ENCODE data around the gene SLC24A4. TPM values are rescaled to one million over a fixed set of nuclear protein-coding genes. Genes with fewer than 3 reads are reported as not detected.
A peak's percentile ranks its signal among the peaks of the same experiment; 100 is the strongest.

Gene SLC24A4
- total RNA-seq, 2 donors from 2014 or later: not detected

- Mint-ChIP-seq H3K36me3 (ENCODE audit: low read depth) (no peaks in the 10 kb centered on the region), H3K27me3 (peaks cover 8% of the 10 kb centered on the region), H3K9me3 (peaks cover 3% of the 10 kb centered on the region), H3K4me3 (no peak overlapping the region), H3K27ac (no peak overlapping the region), H3K4me1 (peaks cover 6% of the 10 kb centered on the region)
- no peak for ATAC-seq (replicated peaks)
These were observed 141.2 kb downstream of the SLC24A4 start for GRCh38 chr14:92464156-92464555.

- ATAC-seq (replicated peaks): no peak
- Mint-ChIP-seq H3K27me3 (peaks cover 8% of the 10 kb centered on the region), H3K4me1 (peaks cover 6% of the 10 kb centered on the region), H3K27ac (no peak overlapping the region), H3K36me3 (ENCODE audit: low read depth) (no peaks in the 10 kb centered on the region), H3K9me3 (peaks cover 3% of the 10 kb centered on the region), H3K4me3 (no peak overlapping the region)
These were observed 141.8 kb downstream of the SLC24A4 start for GRCh38 chr14:92464716-92465115.

DNA sequence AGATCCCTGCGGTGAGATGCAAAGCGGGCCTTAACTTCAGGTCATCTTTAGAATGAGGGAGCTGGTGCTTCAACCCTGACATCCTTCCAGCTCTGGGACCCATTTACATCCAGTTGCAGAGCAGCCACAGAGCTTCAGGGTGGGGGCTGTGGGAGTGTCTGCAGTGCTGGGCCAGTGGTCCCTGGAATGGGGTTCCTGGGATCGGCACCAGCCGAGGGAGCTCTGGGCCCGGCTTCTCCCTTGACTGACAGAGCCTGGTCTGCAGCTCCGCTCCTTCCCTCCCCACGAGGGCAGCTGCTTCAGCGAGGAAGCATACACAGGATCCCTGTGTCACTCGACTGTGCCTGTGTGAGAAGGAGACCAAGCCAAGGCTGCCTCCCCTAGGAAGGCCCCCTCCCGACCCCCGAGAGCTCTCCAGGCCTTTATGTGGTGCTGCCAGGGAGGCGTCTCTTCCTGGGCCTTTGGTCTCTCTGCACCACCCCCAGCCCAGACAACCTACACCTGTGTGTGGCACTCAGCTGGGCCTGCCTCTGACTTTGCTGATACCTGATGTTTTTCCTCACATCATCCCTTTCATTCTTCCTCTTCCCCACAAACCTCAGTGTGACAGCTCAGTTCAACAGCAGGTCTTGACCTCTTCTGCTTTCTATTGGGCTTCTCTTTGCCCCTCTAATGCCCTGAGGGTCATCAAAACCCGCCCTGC lies 142.5 kb downstream of the SLC24A4 start:
- Mint-ChIP-seq H3K4me1 (peaks cover 6% of the 10 kb centered on the region), H3K9me3 (peaks cover 3% of the 10 kb centered on the region), H3K4me3 (no peak overlapping the region), H3K27me3 (peaks cover 8% of the 10 kb centered on the region), H3K27ac (no peak overlapping the region), H3K36me3 (ENCODE audit: low read depth) (no peaks in the 10 kb centered on the region)
- ATAC-seq (replicated peaks): no peak

GRCh38 chr14:92466059-92466458 lies 143.1 kb downstream of the SLC24A4 start:
- Mint-ChIP-seq H3K4me1 (peaks cover 6% of the 10 kb centered on the region), H3K9me3 (peaks cover 3% of the 10 kb centered on the region), H3K4me3 (no peak overlapping the region), H3K27ac (no peak overlapping the region), H3K27me3 (peaks cover 8% of the 10 kb centered on the region), H3K36me3 (ENCODE audit: low read depth) (no peaks in the 10 kb centered on the region)
- ATAC-seq (replicated peaks): no peak

DNA sequence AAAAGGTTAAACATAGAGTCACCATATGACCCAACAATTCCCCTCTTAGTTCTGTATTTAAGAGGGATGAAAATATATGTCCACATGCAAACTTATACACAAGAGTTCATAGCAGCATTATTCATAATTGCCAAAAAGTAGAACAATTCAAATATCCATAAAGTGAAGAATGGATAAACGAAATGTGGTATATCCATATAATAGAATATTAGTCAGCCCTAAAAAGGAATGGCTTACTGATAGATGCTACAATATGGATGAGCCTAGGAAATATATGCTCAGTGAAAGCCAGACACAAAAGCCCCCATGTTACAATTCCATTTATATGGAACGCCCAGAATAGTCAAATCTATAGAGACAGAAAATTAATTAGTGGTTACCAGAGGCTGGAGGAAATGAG lies 146.6 kb downstream of the SLC24A4 start:
- no peak for ATAC-seq (replicated peaks)
- H3K27me3 Mint-ChIP-seq: peaks cover 3% of the 10 kb centered on the region
- peaks cover 3% of the 10 kb centered on the region for H3K9me3 Mint-ChIP-seq
- H3K36me3 Mint-ChIP-seq (ENCODE audit: low read depth): no peaks in the 10 kb centered on the region
- no peak overlapping the region for H3K4me3 Mint-ChIP-seq
- no peak overlapping the region for H3K27ac Mint-ChIP-seq
- no peaks in the 10 kb centered on the region for H3K4me1 Mint-ChIP-seq

GRCh38 chr14:92470215-92470614 lies 147.2 kb downstream of the SLC24A4 start:
- Mint-ChIP-seq H3K27me3 (peaks cover 3% of the 10 kb centered on the region), H3K4me1 (no peaks in the 10 kb centered on the region), H3K36me3 (ENCODE audit: low read depth) (no peaks in the 10 kb centered on the region), H3K4me3 (no peak overlapping the region), H3K9me3 (peaks cover 3% of the 10 kb centered on the region), H3K27ac (no peak overlapping the region)
- ATAC-seq (replicated peaks): no peak

GRCh38 chr14:92470811-92471210 lies 147.8 kb downstream of the SLC24A4 start:
- Mint-ChIP-seq H3K27ac (no peak overlapping the region), H3K36me3 (ENCODE audit: low read depth) (no peaks in the 10 kb centered on the region), H3K27me3 (peaks cover 3% of the 10 kb centered on the region), H3K4me1 (no peaks in the 10 kb centered on the region), H3K9me3 (peaks cover 3% of the 10 kb centered on the region), H3K4me3 (no peak overlapping the region)
- ATAC-seq (replicated peaks): no peak

- ATAC-seq (replicated peaks): no peak
- Mint-ChIP-seq H3K9me3 (peaks cover 3% of the 10 kb centered on the region), H3K4me1 (no peaks in the 10 kb centered on the region), H3K36me3 (ENCODE audit: low read depth) (no peaks in the 10 kb centered on the region), H3K27me3 (peaks cover 3% of the 10 kb centered on the region), H3K27ac (no peak overlapping the region), H3K4me3 (no peak overlapping the region)
These were observed 149.0 kb downstream of the SLC24A4 start for GRCh38 chr14:92471919-92472318.

DNA sequence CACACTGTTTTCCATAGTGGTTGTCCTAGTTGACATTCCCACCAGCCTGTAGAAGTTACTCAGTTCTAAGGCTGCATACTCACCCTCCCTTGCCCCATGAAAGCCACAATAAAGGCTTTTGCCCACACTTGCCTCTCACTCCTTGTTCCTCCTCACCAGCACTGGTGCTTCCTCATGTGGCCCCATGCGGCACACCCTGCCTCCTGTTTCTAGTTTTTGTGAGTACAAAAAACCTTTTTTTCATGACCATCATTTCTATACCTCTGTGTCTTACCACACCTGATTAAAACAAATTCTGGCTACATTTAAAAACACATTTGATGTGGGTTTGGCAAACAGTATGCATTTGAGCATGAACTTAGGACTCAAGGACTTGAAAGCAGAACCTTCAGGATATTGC lies 149.9 kb downstream of the SLC24A4 start:
- Mint-ChIP-seq H3K9me3 (no peaks in the 10 kb centered on the region), H3K36me3 (ENCODE audit: low read depth) (no peaks in the 10 kb centered on the region), H3K4me1 (no peaks in the 10 kb centered on the region), H3K4me3 (no peak overlapping the region), H3K27ac (no peak overlapping the region), H3K27me3 (peaks cover 3% of the 10 kb centered on the region)
- peak; percentile 59 for ATAC-seq (replicated peaks)

DNA sequence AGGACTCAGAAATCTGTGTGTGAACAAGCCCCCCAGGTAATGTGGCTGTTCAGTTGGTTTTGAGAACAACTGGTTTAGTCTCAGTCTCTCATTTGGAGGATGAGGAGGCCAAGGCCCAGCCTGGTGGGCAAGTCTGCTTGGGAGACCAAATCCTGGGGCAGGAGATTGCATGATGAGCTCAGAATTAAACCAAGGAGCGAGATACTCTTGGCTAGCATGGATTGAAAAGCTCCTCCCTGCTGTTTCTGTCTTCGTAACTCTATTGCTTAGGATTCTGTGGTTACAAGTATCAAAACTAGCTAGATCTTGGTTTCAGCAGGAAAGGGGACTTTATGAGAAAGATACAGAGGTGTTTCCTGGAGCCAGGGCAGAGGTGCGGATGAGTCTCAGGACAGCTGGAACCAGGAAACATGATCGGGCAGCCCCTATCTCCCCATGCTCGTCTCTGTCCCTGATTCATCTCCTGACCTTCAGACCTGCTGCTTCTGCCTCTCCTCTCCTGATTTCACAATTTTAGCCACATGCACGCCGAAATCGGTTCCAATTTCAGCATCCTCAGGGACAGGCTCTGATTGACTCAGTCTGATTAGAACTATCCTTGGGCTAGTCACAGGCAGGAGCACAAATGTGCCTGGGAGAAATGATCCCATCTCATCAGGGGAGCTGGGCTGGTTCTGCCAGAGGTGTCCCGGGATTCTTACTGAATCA lies 150.4 kb downstream of the SLC24A4 start:
- H3K27me3 Mint-ChIP-seq: peaks cover 3% of the 10 kb centered on the region
- no peaks in the 10 kb centered on the region for H3K9me3 Mint-ChIP-seq
- no peaks in the 10 kb centered on the region for H3K4me1 Mint-ChIP-seq
- H3K4me3 Mint-ChIP-seq: no peak overlapping the region
- H3K27ac Mint-ChIP-seq: no peak overlapping the region
- peak; percentile 56 for ATAC-seq (replicated peaks)
- no peaks in the 10 kb centered on the region for H3K36me3 Mint-ChIP-seq (ENCODE audit: low read depth)

DNA sequence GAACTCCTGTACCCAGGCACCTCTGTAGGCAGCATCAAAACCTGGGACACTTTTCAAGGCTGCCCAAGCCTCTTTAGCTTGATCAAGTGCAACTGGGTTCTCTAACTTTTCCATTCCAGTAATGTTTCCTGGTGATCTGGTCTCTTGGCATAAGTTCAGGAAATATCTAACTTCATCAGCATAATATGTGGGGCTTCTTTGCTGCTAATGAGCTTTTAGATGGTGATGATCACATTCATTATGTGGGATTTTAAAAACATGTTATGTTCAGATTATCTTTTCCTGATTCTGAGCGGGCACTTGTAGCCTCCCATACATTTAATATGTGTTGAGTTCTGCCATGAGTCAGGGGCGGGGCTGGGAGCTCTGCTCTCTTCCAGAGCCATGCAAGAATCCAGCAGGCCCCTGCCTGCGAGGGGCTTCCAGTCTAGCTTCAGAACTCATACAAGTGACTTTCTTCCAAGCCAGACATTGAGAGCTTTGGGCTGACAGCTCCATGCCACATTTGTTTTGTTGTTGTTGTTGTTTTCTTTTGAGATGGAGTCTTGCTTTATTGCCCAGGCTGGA lies 151.1 kb downstream of the SLC24A4 start:
- Mint-ChIP-seq H3K27me3 (peaks cover under 1% of the 10 kb centered on the region), H3K9me3 (no peaks in the 10 kb centered on the region), H3K36me3 (ENCODE audit: low read depth) (no peaks in the 10 kb centered on the region), H3K4me1 (no peaks in the 10 kb centered on the region), H3K27ac (no peak overlapping the region), H3K4me3 (no peak overlapping the region)
- no peak for ATAC-seq (replicated peaks)

- Mint-ChIP-seq H3K27ac (no peak overlapping the region), H3K36me3 (ENCODE audit: low read depth) (no peaks in the 10 kb centered on the region), H3K27me3 (peaks cover 3% of the 10 kb centered on the region), H3K4me1 (no peaks in the 10 kb centered on the region), H3K4me3 (no peak overlapping the region), H3K9me3 (no peaks in the 10 kb centered on the region)
- no peak for ATAC-seq (replicated peaks)
These were observed 152.1 kb downstream of the SLC24A4 start for GRCh38 chr14:92475037-92475436.

- no peaks in the 10 kb centered on the region for H3K36me3 Mint-ChIP-seq (ENCODE audit: low read depth)
- no peak for ATAC-seq (replicated peaks)
These were observed 152.7 kb downstream of the SLC24A4 start for GRCh38 chr14:92475451-92476187.

DNA sequence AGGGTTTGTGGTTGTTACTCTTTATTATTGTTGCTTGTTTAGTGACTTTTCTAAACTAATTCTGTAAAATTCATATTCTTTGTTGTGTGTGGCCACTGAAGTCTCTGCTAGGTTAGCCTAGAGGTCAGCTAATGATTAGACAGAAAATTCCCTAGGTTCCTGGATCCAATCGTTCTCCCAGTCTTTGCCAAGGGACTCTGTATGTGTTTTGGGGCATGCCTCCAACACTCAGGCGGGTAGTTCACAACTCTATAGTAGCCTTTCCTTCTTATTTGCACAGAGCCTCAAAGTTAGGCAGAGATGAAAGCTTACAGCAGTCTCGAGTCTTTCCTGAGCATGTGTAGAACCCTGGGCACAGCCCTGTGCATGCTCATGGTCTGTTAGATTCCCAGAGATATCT lies 157.9 kb downstream of the SLC24A4 start:
- Mint-ChIP-seq H3K27ac (no peak overlapping the region), H3K4me3 (no peak overlapping the region), H3K36me3 (ENCODE audit: low read depth) (no peaks in the 10 kb centered on the region), H3K9me3 (no peaks in the 10 kb centered on the region), H3K27me3 (peaks cover 15% of the 10 kb centered on the region), H3K4me1 (no peaks in the 10 kb centered on the region)
- ATAC-seq (replicated peaks): no peak

More at GRCh38 chr14:92475451-92476187, 152.7 kb downstream of the SLC24A4 start:
- no peak overlapping the region for H3K27ac Mint-ChIP-seq
- H3K4me3 Mint-ChIP-seq: no peak overlapping the region
- H3K4me1 Mint-ChIP-seq: no peaks in the 10 kb centered on the region
- H3K9me3 Mint-ChIP-seq: no peaks in the 10 kb centered on the region
- peaks cover 4% of the 10 kb centered on the region for H3K27me3 Mint-ChIP-seq
